Measurements from ENCODE around the gene NR5A1.

- no peak for TF ChIP-seq CTCF (IDR thresholded peaks at IDR 0.05)
- TF ChIP-seq POLR2AphosphoS5 (IDR thresholded peaks at IDR 0.05; ENCODE audit: insufficient read depth in 1 of 2, low read depth in 1 of 2) = no peak
These were observed 10.4 kb upstream of the NR5A1 start for GRCh38 chr9:124517600-124517999.

Measured in vagina (tissue), 2 donors.